Measurements from ENCODE around the gene SORL1.

Gene SORL1

DNA sequence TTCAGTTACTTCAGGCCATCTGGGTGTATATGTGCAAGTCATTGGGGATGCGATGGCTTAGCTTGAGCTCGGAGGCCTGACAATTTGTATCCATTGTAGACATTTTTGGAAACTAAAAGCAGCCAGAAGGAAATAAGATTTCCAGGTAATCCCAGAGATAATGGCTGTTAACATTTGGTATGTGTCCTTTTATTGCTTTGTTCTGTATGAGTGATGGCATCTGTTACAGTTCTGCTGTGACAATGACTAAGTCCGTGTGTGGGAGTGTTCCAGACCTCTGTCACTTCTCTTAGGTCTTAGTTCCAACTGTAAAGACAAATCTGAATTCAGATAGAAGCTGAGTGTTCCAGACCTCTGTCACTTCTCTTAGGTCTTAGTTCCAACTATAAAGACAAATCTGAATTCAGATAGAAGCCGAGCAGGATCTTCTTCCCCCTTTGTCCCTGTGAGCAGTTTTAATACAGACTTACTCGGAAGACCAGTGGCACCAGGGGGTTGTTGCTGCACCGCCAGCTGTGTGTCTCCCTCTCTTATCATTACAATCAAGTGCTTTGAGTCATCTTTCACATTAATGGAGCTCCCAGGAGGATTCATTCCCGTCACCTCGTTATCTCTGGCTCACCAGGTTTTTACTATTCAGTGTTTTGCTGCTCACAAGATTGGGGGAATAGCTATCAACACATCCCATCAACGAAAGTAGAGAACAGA is 191.5 kb downstream of the SORL1 start:
- no peak for DNase-seq

DNA sequence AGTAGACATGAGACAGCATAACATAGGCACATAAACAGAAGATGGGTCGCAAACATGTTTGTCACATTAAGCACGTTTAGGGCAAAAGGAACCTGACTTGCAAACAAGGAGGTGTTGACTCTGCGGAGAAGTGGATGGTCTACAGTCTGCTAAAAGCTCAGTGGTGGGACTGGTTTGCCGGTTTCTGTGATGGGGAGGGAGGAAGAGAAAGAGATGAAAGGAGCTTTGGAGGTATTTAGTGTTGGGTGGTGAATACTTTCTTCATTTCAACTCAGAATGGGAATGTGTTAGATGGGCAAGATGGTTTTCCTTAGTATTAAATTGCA is 192.0 kb downstream of the SORL1 start:
- DNase-seq, result no peak

DNA sequence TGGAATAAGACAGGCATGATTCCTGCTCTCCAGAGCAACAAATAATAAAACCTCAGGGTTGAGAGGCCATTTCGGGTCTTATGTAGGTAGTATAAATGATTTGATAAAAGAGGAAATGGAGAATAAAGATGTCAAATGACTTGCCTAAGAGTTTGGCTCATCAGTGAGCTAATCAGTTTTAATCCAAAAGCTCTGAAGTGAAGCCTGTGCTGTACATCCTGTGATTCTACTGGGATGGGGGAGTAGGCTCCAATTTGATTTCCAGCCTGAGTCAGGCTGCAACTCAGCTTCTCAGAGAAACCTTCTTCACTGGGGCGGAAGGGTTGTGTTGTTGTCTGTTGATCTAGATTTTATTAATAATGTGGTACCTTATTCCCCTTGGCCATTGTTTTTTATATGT is 192.9 kb downstream of the SORL1 start:
- no peak for DNase-seq

DNA sequence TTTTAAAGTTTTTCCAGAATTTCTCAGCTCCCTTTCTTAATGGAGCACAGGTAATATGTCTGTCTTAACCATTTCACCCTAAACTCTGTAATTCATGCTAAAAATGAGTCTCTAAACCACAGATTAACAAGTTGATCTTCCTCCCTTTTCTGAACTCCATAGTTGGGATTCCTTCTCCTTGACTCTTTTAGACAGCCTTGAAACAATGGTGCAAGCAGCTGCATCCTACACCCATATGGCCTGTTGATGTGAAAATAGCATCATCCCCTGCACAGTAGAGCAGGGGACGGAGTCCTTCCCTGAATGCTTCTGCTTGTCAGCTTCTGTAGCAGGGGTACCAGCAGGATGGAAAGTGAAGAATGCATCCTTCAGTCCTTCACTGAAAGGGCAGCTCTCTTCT is 193.5 kb downstream of the SORL1 start:
- no peak for DNase-seq

DNA sequence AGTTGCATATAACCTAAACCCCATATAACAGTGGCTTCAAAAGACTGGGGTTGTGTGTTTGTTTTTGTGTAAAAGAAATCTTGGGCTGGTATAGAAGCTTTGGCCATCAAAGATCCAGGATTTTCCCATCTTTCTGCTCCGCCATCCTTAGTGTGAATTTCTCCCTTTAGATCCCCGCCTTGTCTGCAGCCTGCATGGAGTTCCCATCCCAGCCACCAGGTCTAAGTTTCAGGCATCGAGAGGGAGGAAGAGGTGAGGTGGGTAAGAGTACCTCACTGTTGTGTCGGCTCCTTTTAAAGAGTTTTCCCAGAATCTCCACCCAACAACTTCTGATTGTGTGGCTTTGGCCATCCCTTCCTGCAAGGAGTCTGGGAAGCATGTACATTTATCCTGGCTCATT is 196.2 kb downstream of the SORL1 start:
- no peak for DNase-seq

DNA sequence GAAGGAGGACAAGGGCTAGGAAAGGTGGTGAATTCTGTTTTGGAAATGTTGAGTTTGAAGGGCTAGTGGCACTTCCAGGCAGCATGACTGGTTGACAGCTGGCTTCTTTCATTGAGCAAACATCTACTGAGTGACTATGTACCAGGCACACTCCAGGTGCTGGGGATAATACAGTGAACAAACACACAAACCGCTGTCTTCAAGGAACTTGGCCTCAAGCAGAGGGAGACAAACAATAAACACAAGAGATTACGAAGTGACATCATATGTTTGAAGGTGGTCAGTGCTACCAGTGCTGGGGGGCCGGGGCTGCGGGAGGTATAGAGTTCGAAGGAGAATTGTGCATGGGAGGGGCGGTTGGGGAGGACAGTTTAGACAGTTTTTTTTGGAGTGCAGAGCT is 197.7 kb downstream of the SORL1 start:
- DNase-seq, result no peak

DNA sequence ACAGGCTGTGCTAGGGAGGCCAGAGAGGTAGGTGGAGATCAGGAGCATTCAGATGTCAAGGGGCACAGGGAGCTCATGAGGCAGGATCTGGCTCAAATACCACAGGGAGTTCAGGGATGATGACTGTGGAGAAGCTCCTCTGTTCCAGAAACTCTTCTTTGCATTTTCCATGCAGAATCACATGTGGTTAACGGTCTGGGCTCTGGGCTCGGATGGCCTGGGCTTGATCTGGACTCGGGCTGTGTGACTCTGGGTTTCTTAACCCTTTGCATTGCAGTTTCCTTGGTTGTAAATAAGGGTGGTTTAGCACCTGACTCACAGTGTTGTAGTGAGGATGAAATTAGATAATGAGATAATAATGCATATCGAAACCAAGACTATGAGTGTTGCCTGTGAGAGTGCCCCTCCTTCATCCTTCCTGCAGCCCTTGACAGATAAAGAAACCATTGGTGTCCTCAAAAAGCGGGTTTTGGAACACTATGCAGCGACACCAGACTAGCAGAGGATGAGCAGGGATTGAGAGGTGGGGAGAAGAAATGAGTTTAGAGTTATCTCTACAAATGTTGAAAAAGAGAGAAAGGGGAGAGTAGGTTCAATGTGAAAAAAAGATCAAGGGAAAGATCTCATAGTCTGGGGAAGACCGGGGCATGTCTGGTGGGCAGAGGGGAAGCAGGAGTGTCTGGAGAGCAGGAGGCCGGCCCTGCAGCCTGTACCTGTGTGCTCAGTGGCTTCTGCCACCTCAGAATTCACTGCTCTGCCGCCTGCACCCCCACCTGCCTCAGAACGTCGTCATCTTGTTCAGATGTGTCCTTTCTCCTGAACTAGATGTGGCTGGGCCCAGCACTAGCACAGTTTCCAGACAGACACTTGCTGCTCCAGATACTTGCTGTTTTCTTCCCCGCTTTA is 198.5 kb downstream of the SORL1 start:
- DNase-seq, result peak; percentile 70

DNA sequence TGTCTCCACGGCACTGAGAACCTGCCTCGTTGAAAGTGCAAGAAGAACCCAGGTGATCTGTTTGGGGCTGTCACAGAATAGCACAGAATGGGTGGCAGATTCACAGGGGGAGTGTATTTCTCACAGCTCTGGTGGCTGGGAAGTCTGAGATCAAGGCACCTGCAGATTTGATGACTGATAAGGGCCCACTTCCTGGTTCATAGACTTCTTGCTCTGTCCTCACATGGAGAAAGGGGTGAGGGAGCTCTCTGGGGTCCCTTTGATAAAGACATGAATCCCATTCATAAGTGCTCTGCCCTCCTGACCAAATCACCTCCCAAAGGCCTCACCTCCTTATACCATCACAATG is 199.1 kb downstream of the SORL1 start:
- peak; percentile 3 for DNase-seq

DNA sequence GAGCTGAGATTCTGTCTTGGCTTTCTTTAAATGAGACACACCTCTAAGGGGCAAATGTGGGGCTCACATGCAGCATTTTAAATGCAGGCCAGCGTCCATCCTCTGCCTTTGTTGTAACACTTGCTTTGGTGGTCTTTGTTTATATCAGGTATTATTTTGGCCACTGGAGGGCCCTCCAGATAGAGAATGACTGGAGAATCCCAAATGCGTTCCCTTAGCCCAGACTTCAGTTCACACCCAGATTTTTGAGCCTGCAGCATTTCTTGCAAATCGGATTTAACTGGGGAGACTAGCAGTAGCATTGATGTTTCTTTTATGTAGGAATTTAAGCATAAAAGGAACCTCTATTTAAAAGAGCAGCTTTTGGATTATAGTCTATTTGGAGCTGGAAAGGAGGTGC is 200.9 kb downstream of the SORL1 start:
- no peak for DNase-seq

DNA sequence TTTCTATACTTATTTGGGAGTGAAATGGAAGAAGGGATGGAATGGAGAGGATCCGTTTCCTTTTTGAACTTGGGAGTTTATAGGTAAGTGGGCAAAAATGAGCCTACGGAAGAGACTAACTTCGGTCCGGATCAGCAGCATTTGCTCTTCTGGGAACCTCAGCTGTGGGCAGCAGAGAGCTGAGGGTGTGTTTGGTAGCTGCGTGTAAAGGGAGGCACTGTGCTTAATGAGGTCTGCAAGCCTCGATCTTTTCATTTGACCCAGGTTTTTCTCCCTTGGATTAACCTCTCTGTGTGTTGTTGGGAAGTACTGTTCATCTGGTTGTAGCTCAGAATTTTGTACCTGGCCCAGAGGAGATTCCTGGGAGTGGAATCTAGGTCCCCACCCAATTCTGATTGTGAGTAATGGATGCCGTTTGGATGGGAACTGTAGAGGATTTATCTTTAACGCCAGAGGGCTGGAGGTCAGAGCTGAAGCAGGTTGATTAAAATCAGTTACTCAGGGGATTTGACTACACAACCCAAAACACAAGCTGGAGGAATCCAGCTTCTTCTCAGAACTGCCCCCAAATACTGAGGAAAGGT is 202.2 kb downstream of the SORL1 start:
- no peak for DNase-seq

DNA sequence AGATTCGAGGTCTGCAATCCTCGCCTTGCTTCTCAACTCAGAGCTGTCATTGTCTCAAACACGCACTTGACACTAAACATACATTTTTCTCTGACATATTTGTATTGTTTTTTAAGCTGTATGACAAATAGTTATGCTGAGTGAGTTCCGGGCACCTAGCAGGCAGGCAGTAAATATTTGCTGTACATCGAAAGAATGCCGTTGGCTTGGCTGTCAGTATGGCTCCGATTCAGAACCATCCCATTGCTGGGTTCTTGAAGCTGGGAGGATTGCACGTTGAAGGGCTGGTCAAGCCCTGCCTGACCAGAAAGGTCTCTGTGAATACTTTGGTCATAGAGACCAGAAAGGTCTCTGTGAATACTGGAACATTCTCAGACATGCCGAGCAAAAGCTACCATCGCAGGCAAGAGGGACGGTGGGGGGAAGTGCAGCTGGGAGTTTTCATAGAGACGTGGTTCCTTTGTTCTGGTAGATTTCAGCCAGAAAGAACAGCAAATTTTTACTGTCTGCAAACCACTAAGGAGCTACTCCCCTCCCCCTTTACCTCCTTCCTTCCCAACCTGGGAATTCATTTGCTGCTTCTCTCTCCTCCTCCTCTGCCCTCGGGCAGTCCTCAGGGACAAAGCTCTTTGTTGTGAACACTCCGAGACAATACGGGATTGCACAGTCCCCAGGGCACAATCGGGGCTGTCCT is 202.9 kb downstream of the SORL1 start:
- no peak for DNase-seq

DNA sequence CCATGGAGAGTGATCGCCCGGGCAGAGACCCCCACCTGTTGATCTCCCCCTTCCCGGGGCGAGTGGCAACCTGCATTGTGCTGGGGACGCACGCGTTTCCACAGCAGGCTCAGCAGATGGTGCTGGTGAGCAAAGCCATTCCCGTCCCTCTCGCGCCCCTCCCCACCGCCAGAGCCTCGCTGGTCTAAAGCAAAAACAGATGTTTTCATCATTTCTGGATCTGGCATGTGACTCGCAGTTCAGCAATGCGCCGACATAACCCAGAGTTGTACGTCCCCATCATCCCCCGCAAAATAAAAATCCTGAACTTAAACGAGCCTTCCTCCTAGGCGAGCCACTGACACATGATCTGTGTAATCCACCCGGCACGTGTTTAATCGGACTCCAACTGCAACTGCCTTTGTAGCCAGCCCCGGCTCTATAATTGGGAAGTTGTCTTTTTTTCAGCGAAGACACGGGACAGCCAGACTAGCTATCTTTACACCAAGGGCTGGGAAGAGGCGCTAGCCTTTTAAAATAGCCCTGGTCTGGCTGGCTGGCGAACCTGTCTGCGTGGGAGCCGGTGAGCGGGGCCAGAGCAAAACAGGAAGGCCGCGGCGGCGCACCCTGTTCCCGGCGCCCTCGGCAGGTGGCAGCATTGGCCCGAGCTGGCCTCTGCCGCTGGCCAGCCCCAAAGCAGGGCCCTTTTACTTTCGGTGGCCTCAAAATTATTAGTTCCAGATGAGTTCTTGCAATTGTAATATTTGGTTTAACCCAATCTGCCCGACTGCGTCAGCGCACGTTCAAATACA is 203.6 kb downstream of the SORL1 start:
- peak; percentile 74 for DNase-seq

DNA sequence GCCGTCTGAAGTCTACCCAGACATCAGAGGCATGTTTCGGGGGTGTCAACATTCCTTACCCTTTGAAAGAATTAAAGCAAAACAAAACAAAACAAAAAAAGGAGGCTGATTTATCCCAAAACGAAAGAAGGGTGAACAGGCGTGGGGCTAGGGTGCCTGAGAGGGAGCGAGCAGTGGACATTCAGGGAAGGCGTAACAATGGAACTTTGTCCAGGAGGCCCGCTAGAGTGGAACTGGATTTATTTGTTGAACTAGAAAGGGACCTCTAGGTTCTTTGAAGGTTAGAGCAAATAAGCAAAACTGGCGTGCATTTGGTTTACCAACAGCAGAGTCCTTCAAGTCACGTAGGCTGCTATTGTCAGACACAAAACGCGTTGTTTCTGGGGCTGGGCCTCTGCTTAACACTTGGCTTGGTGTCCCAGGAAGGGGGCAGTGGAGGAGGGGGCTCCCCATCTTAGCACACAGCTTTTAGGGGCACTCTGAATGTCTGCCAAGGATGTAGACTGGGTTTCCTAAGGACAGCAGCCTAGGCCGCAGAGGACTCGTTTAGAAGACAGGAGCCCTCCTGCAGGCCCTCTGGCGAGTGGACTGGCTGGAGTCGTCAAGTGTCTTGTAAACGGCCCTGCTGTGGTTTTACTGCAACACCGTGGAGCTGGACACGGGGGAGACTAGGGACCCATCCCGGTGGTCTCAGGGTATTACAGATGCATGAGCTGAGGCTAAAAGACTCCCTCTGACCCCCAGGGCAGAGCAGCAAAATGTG is 204.4 kb downstream of the SORL1 start:
- DNase-seq, result no peak

DNA sequence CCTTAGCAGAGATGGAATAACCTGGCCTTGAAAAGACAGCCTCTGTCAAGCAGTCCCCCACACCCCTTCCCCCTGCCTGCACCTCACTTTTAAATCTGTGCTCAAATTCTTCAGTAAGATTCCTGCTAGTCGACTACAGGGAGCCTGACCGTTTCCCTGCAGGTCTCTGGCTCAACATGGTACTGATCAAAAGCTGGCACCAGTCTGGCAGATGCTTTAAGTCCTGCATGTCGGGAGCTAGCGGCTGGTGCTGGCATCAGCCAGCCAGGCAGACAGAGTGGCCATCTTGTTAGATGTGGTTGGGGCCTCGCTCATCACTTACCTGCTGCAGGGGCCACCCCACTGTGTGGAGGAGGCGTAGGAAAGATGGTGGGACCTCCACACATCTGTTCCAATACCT is 205.0 kb downstream of the SORL1 start:
- DNase-seq, result no peak

DNA sequence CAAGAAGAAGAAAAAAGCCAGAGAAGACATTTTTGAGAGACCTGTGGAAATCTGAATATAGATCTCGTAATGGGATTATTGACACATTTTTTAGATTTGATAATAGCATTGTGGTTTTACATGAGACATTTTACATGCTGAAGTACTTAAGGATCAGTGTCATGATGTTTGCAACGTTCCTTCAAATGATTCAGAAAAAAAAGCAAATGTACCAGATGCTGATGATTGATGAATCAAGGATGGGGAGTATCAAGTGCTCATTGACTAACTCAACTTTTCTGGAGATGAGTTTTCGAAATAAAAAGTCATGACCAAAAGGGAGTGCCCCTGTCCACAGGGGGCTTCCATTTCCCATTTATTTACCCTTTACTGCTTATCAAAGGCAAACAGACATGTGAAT is 207.7 kb downstream of the SORL1 start:
- no peak for DNase-seq

DNA sequence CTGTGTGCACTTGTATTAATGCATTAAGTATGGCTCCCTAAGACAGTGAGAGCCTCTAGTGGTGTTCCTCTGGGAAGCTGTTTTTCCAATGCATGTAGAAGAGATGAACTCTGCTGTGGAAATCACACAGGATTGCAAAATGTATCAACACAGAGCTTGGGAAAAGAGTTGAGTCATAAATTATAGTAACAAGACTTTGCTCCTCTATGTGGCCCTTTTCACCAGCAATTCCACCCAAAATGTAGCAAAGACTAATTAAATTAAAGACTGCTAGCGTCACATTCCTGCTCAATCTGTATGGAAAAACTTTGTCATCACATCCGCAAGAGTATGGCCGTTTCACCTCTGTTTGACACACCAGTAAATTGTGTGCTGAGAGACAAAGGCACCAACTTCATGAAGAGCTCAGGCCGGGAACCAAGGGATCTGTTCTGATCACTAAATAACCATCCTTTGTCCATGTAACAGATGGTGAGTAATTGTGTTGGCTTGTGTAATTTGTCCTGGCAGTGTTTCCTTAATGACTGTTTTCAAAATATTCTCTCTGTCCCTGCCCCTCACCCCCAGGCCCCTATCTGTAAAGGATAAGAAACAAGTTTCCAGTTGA is 209.9 kb downstream of the SORL1 start:
- DNase-seq, result no peak

DNA sequence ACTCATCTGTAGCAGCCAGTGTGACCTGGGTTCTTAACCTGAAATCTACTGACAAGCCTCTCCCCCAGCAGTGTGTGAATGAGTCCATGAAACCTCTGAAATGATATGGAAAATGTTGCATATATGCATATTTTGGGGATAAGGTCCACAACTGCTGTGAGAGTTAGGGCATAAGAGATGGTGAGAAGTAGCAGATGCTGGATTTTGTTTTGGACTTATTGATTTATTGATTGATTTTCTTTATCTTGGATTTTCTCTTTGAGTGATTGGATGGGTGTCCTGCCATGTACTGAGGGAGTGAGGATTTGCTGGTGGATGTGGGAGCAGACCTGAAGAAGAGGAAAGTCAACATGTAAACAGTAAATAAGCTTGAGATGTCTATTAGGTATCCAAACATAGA is 212.0 kb downstream of the SORL1 start:
- no peak for DNase-seq

DNA sequence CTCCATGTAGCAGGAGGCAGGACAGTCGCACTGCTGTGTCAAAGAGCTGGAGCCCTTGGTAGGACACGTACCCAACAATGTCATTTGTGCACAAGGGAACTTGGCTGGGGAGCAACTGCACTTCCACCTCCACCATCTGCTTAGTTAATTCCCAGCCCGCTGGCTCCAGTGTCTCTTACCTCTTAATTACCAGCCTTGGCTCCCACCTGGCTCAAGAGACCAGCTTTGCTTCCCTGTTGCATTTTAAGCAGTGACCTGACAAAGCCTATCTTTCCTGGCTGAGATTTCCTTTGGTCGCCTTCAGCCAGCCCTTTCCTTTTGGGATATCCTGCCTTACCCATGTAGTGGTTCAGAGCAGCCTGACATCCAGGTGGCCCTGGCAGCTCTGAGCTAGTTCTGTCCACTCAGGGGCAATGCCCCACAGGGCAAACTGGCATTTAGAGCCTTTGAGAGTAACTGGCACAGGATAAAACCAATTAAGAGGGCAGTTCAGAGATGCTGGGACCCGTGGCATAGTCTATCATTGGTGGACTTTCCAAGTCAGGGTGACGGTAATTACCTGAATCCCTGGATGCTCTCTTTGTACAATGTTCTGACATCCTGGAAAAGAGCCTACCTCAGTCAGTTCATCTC is 213.2 kb downstream of the SORL1 start:
- no peak for DNase-seq

DNA sequence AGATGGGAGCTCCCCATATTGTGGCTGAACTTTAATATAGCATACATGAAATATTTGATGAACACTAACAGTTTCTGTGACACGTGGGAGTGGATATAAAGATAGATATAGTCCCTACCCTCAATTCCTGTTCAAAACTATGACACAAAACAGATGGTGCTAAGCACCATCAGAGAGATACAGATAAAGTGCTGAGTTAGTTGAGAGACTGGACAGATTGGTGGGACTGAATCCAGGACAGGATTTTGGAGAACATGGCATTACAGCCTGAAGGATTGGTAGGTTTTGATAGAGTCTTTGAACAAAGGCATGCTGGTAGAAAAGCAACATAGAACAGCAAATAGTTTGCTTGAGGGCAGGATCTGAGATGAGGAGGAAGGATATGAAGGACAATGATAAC is 215.7 kb downstream of the SORL1 start:
- no peak for DNase-seq

DNA sequence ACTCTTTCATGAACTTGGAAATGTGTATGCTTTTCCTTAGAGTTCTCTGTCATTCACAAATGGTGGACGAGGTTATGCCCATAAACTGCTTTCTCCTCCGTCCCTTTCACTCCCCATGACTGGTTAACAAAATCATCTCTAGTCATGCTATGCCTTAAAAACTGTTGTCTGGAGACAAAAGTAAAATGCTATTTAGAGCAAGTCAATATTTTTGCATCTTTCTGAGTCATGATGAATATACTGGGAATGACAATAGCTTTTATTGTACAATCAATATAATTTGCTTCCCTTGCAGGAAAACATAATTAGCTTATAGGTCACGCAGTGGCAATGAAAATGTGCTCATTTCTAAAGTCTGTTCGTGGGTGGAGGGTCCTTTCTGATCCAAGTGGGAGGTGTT is 217.3 kb downstream of the SORL1 start:
- DNase-seq, result no peak

DNA sequence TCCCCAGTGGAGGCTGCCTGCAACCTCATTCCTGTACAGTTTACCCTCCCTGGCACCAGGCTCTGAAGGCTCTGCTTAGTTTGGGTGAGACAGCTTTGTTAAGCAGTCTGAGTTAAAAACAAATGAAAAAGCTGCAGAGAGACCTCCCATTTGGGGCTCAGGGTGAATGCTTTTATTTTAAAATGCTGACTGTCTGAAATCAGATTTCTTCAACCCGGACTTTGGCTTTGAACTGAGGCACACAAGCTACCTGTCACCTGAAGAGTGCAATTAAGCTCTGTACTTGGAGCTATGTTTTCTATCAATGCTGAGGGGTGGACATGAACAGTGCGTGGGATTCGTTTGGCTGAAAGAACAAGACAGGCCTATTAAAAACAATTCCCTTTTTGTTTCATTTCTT is 218.2 kb downstream of the SORL1 start:
- DNase-seq, result no peak

All from activated CD4-positive, alpha-beta T cell treated with anti-CD3 and anti-CD28 coated beads, Interleukin-2, Interleukin-6, amounts not matched to agents 100 ng/mL and 50 ng/mL, durations not matched to agents 16 hours and 8 hours (primary cell).